NCI-H1092 treated with DMSO at 0.1 percent for 48 hours (cell line): ENCODE results near the gene ARHGAP24.

Experiments
- DNase-seq: peaks from one replicate; lab custom pipeline; 2025; lab: John Stamatoyannopoulos, UW

Gene ARHGAP24

GRCh38 chr4:85740431-85740861, 265.5 kb downstream of the ARHGAP24 start:
- no peak for DNase-seq

GRCh38 chr4:85741381-85741780, 266.4 kb downstream of the ARHGAP24 start:
- no peak for DNase-seq

- DNase-seq: peak; percentile 37
Observed at GRCh38 chr4:85741921-85742591, 267.1 kb downstream of the ARHGAP24 start.

GRCh38 chr4:85744950-85745349, 270.0 kb downstream of the ARHGAP24 start:
- DNase-seq: no peak

- no peak for DNase-seq
Observed at GRCh38 chr4:85745939-85746338, 271.0 kb downstream of the ARHGAP24 start.

- DNase-seq: peak; percentile 75
Observed at GRCh38 chr4:85747882-85748491, 273.0 kb downstream of the ARHGAP24 start.

DNA sequence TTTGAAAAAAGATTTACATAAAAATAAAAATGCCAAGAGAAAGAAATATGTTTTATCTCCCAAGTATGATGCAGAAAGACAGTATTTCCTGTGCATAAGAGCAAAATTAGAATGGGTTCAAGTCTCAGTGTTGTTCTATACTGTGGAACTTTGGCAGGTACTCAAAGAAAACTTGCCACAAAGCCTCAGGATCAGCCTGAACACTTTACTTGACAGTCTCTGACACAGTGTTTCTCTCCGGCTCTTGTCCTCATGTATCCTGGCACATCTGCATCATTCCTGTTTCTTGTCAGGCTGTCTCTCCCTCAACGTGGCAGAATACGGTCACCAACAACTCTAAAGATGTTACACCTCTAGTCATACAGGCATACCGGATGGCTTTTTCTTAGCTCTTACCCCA, 273.7 kb downstream of the ARHGAP24 start:
- no peak for DNase-seq

DNA sequence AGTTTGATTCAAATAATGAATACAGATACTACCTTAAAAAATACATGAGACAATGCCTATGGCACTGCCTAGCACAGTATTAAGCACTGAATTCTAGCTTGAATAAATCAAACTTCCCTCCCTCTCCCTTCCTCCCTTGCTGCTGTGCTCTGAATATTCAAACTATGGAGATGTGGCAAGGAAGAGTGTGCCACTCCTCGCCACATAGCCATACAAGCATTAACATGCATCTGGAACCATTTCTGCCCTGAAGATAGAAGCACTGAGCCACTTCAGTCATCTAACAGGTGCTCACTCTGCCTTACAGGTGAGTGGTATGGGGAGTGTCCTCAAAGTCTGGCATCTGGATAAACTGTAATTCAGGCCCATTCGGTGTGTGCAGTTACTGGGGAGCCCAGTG, 276.9 kb downstream of the ARHGAP24 start:
- no peak for DNase-seq

GRCh38 chr4:85755285-85755684, 280.3 kb downstream of the ARHGAP24 start:
- DNase-seq: no peak

- DNase-seq: no peak
Observed at GRCh38 chr4:85756938-85757337, 282.0 kb downstream of the ARHGAP24 start.

GRCh38 chr4:85759388-85759787, 284.4 kb downstream of the ARHGAP24 start:
- DNase-seq: no peak

DNA sequence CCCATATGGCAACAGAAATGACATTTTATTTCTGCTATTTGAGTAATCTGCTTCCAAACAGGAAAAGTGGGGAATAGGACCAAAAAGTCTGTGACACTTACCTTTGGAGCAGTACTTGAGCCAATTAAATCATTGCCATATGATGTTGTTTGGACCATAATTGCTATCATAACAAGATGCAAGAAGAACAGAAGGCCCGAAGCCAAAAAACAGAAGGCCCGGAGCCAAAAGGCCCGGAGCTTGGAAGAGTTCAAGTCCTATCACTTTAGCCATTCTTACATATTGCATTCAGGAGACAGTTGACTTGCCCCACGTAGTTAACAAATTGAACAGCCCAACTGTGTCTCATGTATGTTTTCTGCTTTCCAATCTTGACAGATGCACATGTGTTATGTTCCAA, 285.6 kb downstream of the ARHGAP24 start:
- DNase-seq: no peak

GRCh38 chr4:85761803-85762528, 287.0 kb downstream of the ARHGAP24 start:
- DNase-seq: no peak

GRCh38 chr4:85762529-85762871, 287.6 kb downstream of the ARHGAP24 start:
- no peak for DNase-seq

DNA sequence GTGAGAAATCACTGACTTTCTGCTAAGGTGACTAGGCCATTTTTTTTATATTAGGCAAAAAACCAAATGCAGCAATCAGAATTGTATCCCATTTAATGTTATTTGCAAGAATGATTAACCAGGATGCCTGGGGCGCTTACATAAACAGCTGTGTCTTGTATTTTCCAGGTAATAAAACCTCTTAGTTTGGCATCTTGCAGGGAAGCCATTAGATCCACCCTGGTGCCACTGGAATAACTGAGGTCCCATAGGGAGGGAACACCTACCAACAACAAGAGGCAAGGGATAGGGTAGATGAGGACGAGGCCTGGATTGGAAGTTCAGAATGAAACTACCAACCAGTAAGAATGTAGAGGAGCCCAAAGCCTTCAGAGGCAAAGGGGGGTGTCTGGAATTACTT, 288.3 kb downstream of the ARHGAP24 start:
- DNase-seq: no peak

- DNase-seq: no peak
Observed at GRCh38 chr4:85767649-85768048, 292.7 kb downstream of the ARHGAP24 start.

GRCh38 chr4:85769009-85769408, 294.1 kb downstream of the ARHGAP24 start:
- no peak for DNase-seq

DNA sequence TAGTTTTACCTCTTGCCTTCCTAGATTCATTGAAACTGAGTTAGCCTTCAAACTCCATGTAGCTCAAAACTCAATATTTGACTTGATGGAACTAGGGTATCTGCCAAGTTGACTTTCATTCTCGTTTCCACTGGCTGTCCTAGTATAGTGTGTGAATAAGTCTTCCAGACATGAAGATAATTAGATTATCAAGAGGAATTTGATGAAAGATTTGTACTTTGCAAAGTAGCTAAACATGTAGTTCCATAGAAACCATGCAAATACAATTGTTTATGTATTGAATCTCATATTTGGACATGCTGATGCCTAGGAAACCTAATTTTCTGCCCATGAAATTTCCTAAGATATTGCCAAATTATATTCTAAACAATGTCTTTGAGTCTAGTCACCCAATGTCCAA, 297.5 kb downstream of the ARHGAP24 start:
- DNase-seq: no peak

DNA sequence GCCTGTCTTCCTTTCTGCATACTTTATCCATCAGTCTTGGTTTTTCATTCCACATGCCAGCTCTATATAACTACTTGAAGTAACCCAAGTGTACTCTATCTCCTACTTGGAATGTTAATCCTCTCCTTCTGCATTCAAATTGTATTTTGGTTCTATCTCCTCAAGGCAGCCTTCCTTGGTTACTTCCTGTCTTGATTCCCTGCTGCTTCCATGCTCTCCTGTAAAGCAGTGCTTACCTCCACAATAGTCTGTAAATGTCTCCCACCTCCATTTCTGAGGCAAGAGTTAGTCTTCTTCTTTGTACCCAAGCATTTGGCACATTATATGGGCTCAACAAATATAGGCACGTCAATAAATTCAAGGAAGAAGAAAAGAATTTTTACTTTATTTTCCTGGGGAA, 298.4 kb downstream of the ARHGAP24 start:
- DNase-seq: no peak

DNA sequence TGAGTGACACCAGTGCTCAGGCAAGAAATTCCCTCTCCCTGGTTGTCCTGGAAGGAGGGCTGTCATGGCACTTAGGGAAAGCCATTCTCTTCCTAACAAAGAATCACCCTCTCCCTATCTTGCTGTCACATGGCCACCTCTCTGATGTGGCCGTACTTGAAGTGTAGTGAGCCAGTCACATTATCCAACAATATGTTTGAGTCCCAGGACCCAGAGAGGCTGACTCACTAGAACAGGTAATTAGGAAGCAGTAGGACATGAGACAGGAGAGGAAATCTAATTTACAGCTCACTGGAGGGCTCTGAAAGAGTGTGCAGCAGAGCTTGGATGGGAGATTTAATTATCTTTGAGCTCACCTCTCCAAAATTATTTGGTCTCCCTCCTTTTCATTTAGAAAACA, 299.1 kb downstream of the ARHGAP24 start:
- DNase-seq: no peak

DNA sequence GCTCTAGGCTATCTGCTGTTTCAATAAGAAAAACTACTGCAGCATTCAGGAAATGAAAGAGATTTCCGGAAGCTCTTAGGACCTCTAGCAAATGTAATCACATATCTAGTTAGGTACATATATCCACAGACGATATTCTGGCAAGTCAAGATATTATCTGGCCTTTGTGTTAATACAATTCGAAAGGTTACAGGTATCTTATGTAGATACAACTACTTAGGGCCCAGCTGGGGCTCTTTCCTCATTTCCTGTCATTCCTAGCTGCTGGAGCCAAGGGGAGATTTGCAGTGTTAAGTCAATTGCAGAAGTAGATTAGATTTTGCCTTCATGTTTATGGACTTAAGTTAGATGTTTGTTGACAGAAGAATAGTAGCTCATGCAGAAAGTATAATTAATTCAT, 299.5 kb downstream of the ARHGAP24 start:
- DNase-seq: no peak

GRCh38 chr4:85776096-85776495, 301.1 kb downstream of the ARHGAP24 start:
- DNase-seq: no peak

GRCh38 chr4:85776579-85776978, 301.6 kb downstream of the ARHGAP24 start:
- no peak for DNase-seq
